GM12878 (cell line): ENCODE results near the gene OTUD3.

Experiments
- FOS ChIP-seq: IDR thresholded peaks from 3 replicates; pipeline ENCODE4 v1.6.1; 2011; ENCODE audit warnings: borderline replicate concordance; ENCODE audit not compliant: insufficient read length; ENCODE audit errors: extremely low read depth
- MYC ChIP-seq: IDR thresholded peaks from 2 replicates; pipeline ENCODE4 v1.6.1; 2011; ENCODE audit warnings: mild to moderate bottlenecking, low read length, moderate library complexity, inconsistent platforms; ENCODE audit not compliant: insufficient read depth, insufficient replicate concordance, insufficient read length, severe bottlenecking
- NRF1 ChIP-seq: conservative IDR thresholded peaks from 2 replicates; pipeline ENCODE4 v1.6.1; 2011; ENCODE audit warnings: mild to moderate bottlenecking, low read depth, low read length, improper control_type of control experiment
- POLR2A ChIP-seq: IDR thresholded peaks from 2 replicates; pipeline ENCODE4 v1.6.1; 2011; ENCODE audit warnings: low read depth, mild to moderate bottlenecking, low read length
- POLR2AphosphoS5 ChIP-seq: IDR thresholded peaks from 2 replicates; pipeline ENCODE4 v1.6.1; 2011; ENCODE audit warnings: mild to moderate bottlenecking, low read length, inconsistent platforms
- RAD21 ChIP-seq: IDR thresholded peaks from 2 replicates; pipeline ENCODE4 v1.6.1; 2011; ENCODE audit warnings: mild to moderate bottlenecking, low read depth, low read length, moderate library complexity; ENCODE audit not compliant: insufficient read depth
- TAF1 ChIP-seq: IDR thresholded peaks from 2 replicates; pipeline ENCODE4 v1.6.1; 2011; ENCODE audit warnings: mild to moderate bottlenecking, low read depth, low read length, borderline replicate concordance
- TF ChIP-seq, protein P1 (sequence below), 3 experiments: IDR thresholded peaks in 2 of 3; conservative IDR thresholded peaks in 1 of 3; 2 replicates each; pipeline ENCODE4 v1.5.1; 2011; ENCODE audit warnings: low read depth in 3 of 3, low read length in 3 of 3, mild to moderate bottlenecking in 3 of 3, control low read depth in 2 of 3, moderate library complexity in 2 of 3, inconsistent platforms in 1 of 3, mixed read lengths in 1 of 3; ENCODE audit not compliant: control insufficient read depth in 2 of 3, insufficient read depth in 1 of 3; ENCODE audit errors: extremely low read depth in 1 of 3
- TF ChIP-seq, protein P2 (sequence below): fragments of 450-650 bp; IDR thresholded peaks from 2 replicates; pipeline ENCODE4 v1.6.1; 2017; ENCODE audit warnings: mild to moderate bottlenecking

DNA sequence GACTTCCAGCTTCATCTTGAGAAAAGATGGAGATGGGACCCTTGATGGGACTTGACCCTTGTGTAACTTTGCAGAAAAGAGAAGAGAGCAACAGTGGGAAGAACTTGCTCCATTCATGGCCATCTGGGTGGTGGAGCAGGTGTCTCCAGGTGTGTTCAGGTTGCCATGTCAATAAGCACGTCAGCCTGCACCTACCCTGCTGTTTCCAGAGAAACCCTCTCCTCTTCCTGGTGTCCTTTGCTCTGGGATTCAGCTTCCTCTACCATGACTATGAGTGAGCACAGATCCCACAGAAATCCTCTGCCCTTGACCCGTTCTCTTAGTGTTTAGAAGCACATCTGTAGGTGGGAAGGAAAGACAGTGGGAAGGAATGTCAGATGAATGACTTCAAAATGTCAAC, 21.8 kb upstream of the OTUD3 start:
- TF ChIP-seq POLR2A (no peak), RAD21 (no peak), MYC (no peak), POLR2AphosphoS5 (no peak), TAF1 (no peak), NRF1 (no peak), FOS (no peak)
- TF ChIP-seq, protein P1, sequence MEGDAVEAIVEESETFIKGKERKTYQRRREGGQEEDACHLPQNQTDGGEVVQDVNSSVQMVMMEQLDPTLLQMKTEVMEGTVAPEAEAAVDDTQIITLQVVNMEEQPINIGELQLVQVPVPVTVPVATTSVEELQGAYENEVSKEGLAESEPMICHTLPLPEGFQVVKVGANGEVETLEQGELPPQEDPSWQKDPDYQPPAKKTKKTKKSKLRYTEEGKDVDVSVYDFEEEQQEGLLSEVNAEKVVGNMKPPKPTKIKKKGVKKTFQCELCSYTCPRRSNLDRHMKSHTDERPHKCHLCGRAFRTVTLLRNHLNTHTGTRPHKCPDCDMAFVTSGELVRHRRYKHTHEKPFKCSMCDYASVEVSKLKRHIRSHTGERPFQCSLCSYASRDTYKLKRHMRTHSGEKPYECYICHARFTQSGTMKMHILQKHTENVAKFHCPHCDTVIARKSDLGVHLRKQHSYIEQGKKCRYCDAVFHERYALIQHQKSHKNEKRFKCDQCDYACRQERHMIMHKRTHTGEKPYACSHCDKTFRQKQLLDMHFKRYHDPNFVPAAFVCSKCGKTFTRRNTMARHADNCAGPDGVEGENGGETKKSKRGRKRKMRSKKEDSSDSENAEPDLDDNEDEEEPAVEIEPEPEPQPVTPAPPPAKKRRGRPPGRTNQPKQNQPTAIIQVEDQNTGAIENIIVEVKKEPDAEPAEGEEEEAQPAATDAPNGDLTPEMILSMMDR (IDR thresholded peaks at IDR 0.05 in 2 of 3, conservative IDR thresholded peaks at IDR 0.05 in 1 of 3; ENCODE audit: control insufficient read depth in 2 of 3, extremely low read depth in 1 of 3, insufficient read depth in 1 of 3, low read depth in 3 of 3, low read length in 3 of 3) = no peak
- TF ChIP-seq, protein P2, sequence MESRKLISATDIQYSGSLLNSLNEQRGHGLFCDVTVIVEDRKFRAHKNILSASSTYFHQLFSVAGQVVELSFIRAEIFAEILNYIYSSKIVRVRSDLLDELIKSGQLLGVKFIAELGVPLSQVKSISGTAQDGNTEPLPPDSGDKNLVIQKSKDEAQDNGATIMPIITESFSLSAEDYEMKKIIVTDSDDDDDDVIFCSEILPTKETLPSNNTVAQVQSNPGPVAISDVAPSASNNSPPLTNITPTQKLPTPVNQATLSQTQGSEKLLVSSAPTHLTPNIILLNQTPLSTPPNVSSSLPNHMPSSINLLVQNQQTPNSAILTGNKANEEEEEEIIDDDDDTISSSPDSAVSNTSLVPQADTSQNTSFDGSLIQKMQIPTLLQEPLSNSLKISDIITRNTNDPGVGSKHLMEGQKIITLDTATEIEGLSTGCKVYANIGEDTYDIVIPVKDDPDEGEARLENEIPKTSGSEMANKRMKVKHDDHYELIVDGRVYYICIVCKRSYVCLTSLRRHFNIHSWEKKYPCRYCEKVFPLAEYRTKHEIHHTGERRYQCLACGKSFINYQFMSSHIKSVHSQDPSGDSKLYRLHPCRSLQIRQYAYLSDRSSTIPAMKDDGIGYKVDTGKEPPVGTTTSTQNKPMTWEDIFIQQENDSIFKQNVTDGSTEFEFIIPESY = no peak
